ENCODE data around the gene HOXC11.

DNA sequence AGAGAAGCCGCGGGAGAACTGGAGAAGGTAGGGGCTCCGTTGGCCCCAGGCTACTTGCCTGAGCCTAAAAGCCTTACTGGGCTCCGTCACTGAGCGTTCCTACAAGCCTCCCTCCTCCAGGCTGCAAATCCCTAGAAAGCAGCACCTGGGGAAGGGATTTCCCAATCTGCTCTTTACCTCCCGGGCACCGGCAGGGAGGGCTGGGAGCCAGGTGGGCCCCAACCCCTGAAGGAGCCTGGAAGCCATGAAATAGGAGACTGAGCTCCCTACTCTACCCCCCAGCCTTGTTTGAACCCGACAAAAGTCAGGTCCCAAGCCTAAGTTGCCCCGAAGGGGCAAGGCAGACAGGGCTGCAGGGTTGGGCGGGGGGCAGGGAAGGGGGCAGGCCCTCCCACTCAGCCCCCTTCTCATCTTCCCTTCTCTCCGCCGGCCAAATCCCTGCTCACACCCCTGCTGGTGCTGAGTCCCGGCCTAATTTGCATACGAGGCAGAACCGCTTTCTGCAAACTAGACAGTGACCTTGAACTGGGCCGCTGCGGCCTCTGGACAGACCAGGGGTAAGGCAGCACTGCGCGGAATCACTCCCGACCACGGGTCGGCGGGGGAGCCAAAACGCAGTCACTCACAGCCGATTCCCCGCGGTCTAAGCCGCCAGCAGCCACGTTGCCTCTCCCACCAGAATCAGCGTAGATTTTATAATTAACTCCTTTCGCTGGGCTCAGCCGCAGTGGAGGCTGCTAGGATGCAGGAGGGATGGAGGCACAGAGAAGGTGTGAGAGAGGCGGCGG lies 21.9 kb upstream of the HOXC11 start:
- TF ChIP-seq EZH2 (IDR thresholded peaks at IDR 0.05), result peak; percentile 84
- TF ChIP-seq, protein P1, sequence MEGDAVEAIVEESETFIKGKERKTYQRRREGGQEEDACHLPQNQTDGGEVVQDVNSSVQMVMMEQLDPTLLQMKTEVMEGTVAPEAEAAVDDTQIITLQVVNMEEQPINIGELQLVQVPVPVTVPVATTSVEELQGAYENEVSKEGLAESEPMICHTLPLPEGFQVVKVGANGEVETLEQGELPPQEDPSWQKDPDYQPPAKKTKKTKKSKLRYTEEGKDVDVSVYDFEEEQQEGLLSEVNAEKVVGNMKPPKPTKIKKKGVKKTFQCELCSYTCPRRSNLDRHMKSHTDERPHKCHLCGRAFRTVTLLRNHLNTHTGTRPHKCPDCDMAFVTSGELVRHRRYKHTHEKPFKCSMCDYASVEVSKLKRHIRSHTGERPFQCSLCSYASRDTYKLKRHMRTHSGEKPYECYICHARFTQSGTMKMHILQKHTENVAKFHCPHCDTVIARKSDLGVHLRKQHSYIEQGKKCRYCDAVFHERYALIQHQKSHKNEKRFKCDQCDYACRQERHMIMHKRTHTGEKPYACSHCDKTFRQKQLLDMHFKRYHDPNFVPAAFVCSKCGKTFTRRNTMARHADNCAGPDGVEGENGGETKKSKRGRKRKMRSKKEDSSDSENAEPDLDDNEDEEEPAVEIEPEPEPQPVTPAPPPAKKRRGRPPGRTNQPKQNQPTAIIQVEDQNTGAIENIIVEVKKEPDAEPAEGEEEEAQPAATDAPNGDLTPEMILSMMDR (IDR thresholded peaks at IDR 0.05), result no peak

Data from neural progenitor cell (in vitro differentiated cells).